NCI-H2196 (cell line): ENCODE results near the gene CUL4A.
"Not testable (repeated sequence)": the region's sequence is repeated elsewhere in the genome, so short reads cannot be mapped to it uniquely, and the experiment has no call there.

Experiments
- DNase-seq: peaks from one replicate; lab custom pipeline; 2025; ENCODE audit not compliant: unreplicated experiment; lab: John Stamatoyannopoulos, UW

CUL4A gene

GRCh38 chr13:113209336-113209758 lies at the start of gene CUL4A:
Gene CUL4A, plus strand, starts transcription at chr13:113209613. Its CDS starts 15 bp downstream, at chr13:113209628.
- peak; percentile 58 for DNase-seq

- no peak for DNase-seq
Measured at GRCh38 chr13:113159701-113160100, 49.7 kb upstream of the CUL4A start.

GRCh38 chr13:113160983-113161382 lies 48.4 kb upstream of the CUL4A start:
- DNase-seq, result no peak

GRCh38 chr13:113161433-113161832 lies 48.0 kb upstream of the CUL4A start:
- DNase-seq, result no peak

- not testable (repeated sequence) for DNase-seq
Measured at GRCh38 chr13:113161975-113162374, 47.4 kb upstream of the CUL4A start.

GRCh38 chr13:113162783-113163685 lies 46.4 kb upstream of the CUL4A start:
- no peak for DNase-seq

- no peak for DNase-seq
Measured at GRCh38 chr13:113164492-113164891, 44.9 kb upstream of the CUL4A start.

- DNase-seq, result no peak
Measured at GRCh38 chr13:113166266-113166665, 43.1 kb upstream of the CUL4A start.

- DNase-seq, result no peak
Measured at GRCh38 chr13:113166681-113167080, 42.7 kb upstream of the CUL4A start.

GRCh38 chr13:113167155-113167554 lies 42.3 kb upstream of the CUL4A start:
- DNase-seq, result no peak

- DNase-seq, result no peak
Measured at GRCh38 chr13:113167575-113167974, 41.8 kb upstream of the CUL4A start.

- no peak for DNase-seq
Measured at GRCh38 chr13:113168211-113168610, 41.2 kb upstream of the CUL4A start.

GRCh38 chr13:113169277-113170272 lies 39.8 kb upstream of the CUL4A start:
- no peak for DNase-seq

- DNase-seq, result no peak
Measured at GRCh38 chr13:113170511-113170910, 38.9 kb upstream of the CUL4A start.

GRCh38 chr13:113171250-113172125 lies 37.9 kb upstream of the CUL4A start:
- DNase-seq, result no peak

- DNase-seq, result no peak
Measured at GRCh38 chr13:113172419-113172926, 36.9 kb upstream of the CUL4A start.

GRCh38 chr13:113176280-113176679 lies 33.1 kb upstream of the CUL4A start:
- DNase-seq, result no peak

- no peak for DNase-seq
Measured at GRCh38 chr13:113176822-113177221, 32.6 kb upstream of the CUL4A start.

GRCh38 chr13:113178070-113178895 lies 31.1 kb upstream of the CUL4A start:
- DNase-seq, result no peak

- DNase-seq, result no peak
Measured at GRCh38 chr13:113178896-113179167, 30.6 kb upstream of the CUL4A start.
